SK-N-SH (cell line): ENCODE measurements around the gene C14orf180. TPM values are rescaled to one million over a fixed set of nuclear protein-coding genes. Genes with fewer than 3 reads are reported as not detected.

ENCODE experiments used
- CTCF ChIA-PET: fragments of 300-600, 350-600 bp; formaldehyde crosslinking; extraction: SDS; loops from one replicate; lab custom pipeline; 2021; lab: Yijun Ruan, JAX
- POLR2A ChIA-PET: fragments of 350-600 bp; sonication (Branson Sonifier 250); formaldehyde crosslinking; extraction: SDS; loops from one replicate; lab custom pipeline; 2020; ENCODE audit warnings: antibody characterized with exemption, inconsistent platforms; lab: Yijun Ruan, JAX
- DNase-seq: peaks from one replicate; pipeline ENCODE4 v3.0.0; 2012
- H2AFZ ChIP-seq: fragments of 200-600 bp; sonication (generic); 2 replicates; pipeline ENCODE4 v1.8.1; 2016; ENCODE audit warnings: antibody characterized with exemption, mild to moderate bottlenecking, low read depth
- H3F3A ChIP-seq: fragments of 200-600 bp; sonication (generic); replicated peaks from 2 replicates; pipeline ENCODE3; 2016; ENCODE audit warnings: antibody characterized with exemption, mild to moderate bottlenecking; ENCODE audit not compliant: insufficient read depth
- H3K27ac ChIP-seq, 2 experiments: fragments of 200-500 bp in 1 of 2; fragments of 200-600 bp in 1 of 2; sonication (Bioruptor generic) in 1 of 2; sonication (generic), shearing (Covaris generic) in 1 of 2; 2 replicates each; pipeline versions ENCODE4 v1.5.1 to v1.6.1; 2014 to 2016; ENCODE audit warnings: low read depth in 2 of 2, inconsistent platforms in 1 of 2, low read length in 1 of 2, mild to moderate bottlenecking in 1 of 2, mixed read lengths in 1 of 2
- H3K27me3 ChIP-seq: fragments of 200-600 bp; sonication (generic), shearing (Covaris generic); 2 replicates; pipeline ENCODE4 v1.6.1; 2016; ENCODE audit warnings: mixed run types; ENCODE audit not compliant: insufficient read depth
- H3K36me3 ChIP-seq, 2 experiments: fragments of 200-500 bp in 1 of 2; fragments of 200-600 bp in 1 of 2; sonication (Bioruptor generic) in 1 of 2; sonication (generic) in 1 of 2; replicated peaks in 1 of 2; 2 replicates each; pipeline versions ENCODE3 to v1.5.1; 2014 to 2016; ENCODE audit warnings: low read length in 1 of 2, mild to moderate bottlenecking in 1 of 2; ENCODE audit not compliant: insufficient read depth in 2 of 2, control insufficient read depth in 1 of 2
- H3K4me1 ChIP-seq, 2 experiments: fragments of 200-500 bp in 1 of 2; fragments of 200-600 bp in 1 of 2; sonication (Bioruptor generic) in 1 of 2; sonication (generic), shearing (Covaris generic) in 1 of 2; 2 replicates each; pipeline versions ENCODE4 v1.5.1 to v1.6.1; 2014 to 2016; ENCODE audit warnings: low read depth in 1 of 2, low read length in 1 of 2, mixed run types in 1 of 2; ENCODE audit not compliant: insufficient read depth in 2 of 2, control insufficient read depth in 1 of 2
- H3K4me2 ChIP-seq: fragments of 200-600 bp; sonication (generic), shearing (Covaris generic); 2 replicates; pipeline ENCODE4 v1.6.1; 2017; ENCODE audit warnings: mixed run types
- H3K4me3 ChIP-seq, 2 experiments: fragments of 200-500 bp in 1 of 2; fragments of 200-600 bp in 1 of 2; sonication (Bioruptor generic) in 1 of 2; sonication (generic), shearing (Covaris generic) in 1 of 2; 2 replicates each; pipeline versions ENCODE4 v1.5.1 to v1.8.1; 2014 to 2016; ENCODE audit warnings: low read depth in 2 of 2, inconsistent platforms in 1 of 2, low read length in 1 of 2, mild to moderate bottlenecking in 1 of 2, mixed read lengths in 1 of 2, moderate library complexity in 1 of 2
- H3K79me2 ChIP-seq: fragments of 200-600 bp; sonication (generic); 2 replicates; pipeline ENCODE4 v1.8.1; 2017; ENCODE audit warnings: mild to moderate bottlenecking; ENCODE audit not compliant: insufficient read depth
- H3K9ac ChIP-seq: fragments of 200-600 bp; sonication (generic); 2 replicates; pipeline ENCODE4 v1.6.1; 2017; ENCODE audit warnings: mixed run types
- H3K9me2 ChIP-seq: fragments of 200-600 bp; sonication (generic); 2 replicates; pipeline ENCODE4 v1.6.1; 2017; ENCODE audit warnings: mixed run types
- H3K9me3 ChIP-seq: fragments of 200-600 bp; sonication (generic); 2 replicates; pipeline ENCODE4 v1.6.1; 2017; ENCODE audit warnings: mixed run types, mild to moderate bottlenecking, moderate library complexity
- H4K20me1 ChIP-seq: fragments of 200-600 bp; sonication (generic); 2 replicates; pipeline ENCODE4 v1.6.1; 2017; ENCODE audit warnings: mild to moderate bottlenecking, mixed run types; ENCODE audit not compliant: insufficient read depth
- CTCF ChIP-seq: fragments of 200-600 bp; sonication (generic); IDR thresholded peaks from 2 replicates; pipeline ENCODE4 v1.6.1; 2017; ENCODE audit warnings: antibody characterized with exemption, mild to moderate bottlenecking, moderate library complexity
- EZH2phosphoT487 ChIP-seq: fragments of 200-600 bp; sonication (generic); IDR thresholded peaks from 2 replicates; pipeline ENCODE4 v1.6.1; 2017; ENCODE audit warnings: low read depth, mixed run types, mild to moderate bottlenecking, antibody characterized with exemption, moderate library complexity, borderline replicate concordance
- FOXJ3 ChIP-seq: sonication (generic); formaldehyde crosslinking; IDR thresholded peaks from 2 replicates; pipeline ENCODE4 v1.5.1; 2020; ENCODE audit warnings: mild to moderate bottlenecking, missing genetic modification reagents
- GABPA ChIP-seq: IDR thresholded peaks from 2 replicates; pipeline ENCODE4 v1.4.0; 2012; ENCODE audit warnings: low read depth, mild to moderate bottlenecking
- IRF3 ChIP-seq: fragments of 150-350 bp; IDR thresholded peaks from 2 replicates; pipeline ENCODE4 v1.6.1; 2016; ENCODE audit warnings: mild to moderate bottlenecking, low read depth, low read length
- JUND ChIP-seq: IDR thresholded peaks from 2 replicates; pipeline ENCODE4 v1.4.0; 2012
- NFIC ChIP-seq: IDR thresholded peaks from 2 replicates; pipeline ENCODE4 v1.4.0; 2012; ENCODE audit warnings: borderline replicate concordance
- NRF1 ChIP-seq: IDR thresholded peaks from 2 replicates; pipeline ENCODE4 v1.6.1; 2012; ENCODE audit warnings: low read depth, mild to moderate bottlenecking, low read length
- RAD21 ChIP-seq: IDR thresholded peaks from 2 replicates; pipeline ENCODE4 v1.6.1; 2012; ENCODE audit warnings: mild to moderate bottlenecking, low read length
- RCOR1 ChIP-seq: fragments of 150-350 bp; IDR thresholded peaks from 2 replicates; pipeline ENCODE4 v1.6.1; 2017; ENCODE audit warnings: antibody characterized with exemption, low read length
- RXRA ChIP-seq: IDR thresholded peaks from 2 replicates; pipeline ENCODE4 v1.4.0; 2012; ENCODE audit warnings: low read depth, mild to moderate bottlenecking, borderline replicate concordance
- SIN3A ChIP-seq: IDR thresholded peaks from 2 replicates; pipeline ENCODE4 v1.6.1; 2012; ENCODE audit warnings: low read depth, mild to moderate bottlenecking, low read length, moderate library complexity, borderline replicate concordance
- SMC3 ChIP-seq: IDR thresholded peaks from 2 replicates; pipeline ENCODE4 v1.6.1; 2012; ENCODE audit warnings: low read depth, low read length, improper control_type of control experiment
- TAF1 ChIP-seq: IDR thresholded peaks from 2 replicates; pipeline ENCODE4 v1.6.1; 2012; ENCODE audit warnings: low read depth, mild to moderate bottlenecking, low read length, moderate library complexity, borderline replicate concordance
- TEAD4 ChIP-seq: IDR thresholded peaks from 2 replicates; pipeline ENCODE4 v1.4.0; 2012; ENCODE audit warnings: mild to moderate bottlenecking, borderline replicate concordance; ENCODE audit not compliant: insufficient read depth
- ZBTB33 ChIP-seq: IDR thresholded peaks from 2 replicates; pipeline ENCODE4 v1.4.0; 2012; ENCODE audit warnings: low read depth, borderline replicate concordance
- WGBS: methylation state at CpG from one replicate; pipeline ENCODE4 v1.1.6; 2017; ENCODE audit warnings: low lambda C conversion rate; 5-methylcytosine and 5-hydroxymethylcytosine counted together
- polyA plus RNA-seq, 3 experiments: library from polyadenylated mRNA; depleted of rRNA; stranded (reverse); fragments of >200 nt; gene quantifications; 2 replicates each; pipeline ENCODE4 v1.2.3, GENCODE V29; 2012

Gene C14orf180
- polyA plus RNA-seq, 1 of the 3 experiments (the other 2 are of a cell fraction) = not detected

GRCh38 chr14:104572024-104572626 is 7.4 kb upstream of the C14orf180 start:
- CTCF ChIA-PET = interaction anchor here (0.8 to 2.8 kb wide), 8 partner anchors 8 to 1977 kb away, joined by 3 to 24 read pairs (median 4); no protein-coding TSS in a partner anchor
- Histone ChIP-seq H2AFZ (no peak overlapping the region), H3K27ac (no peak overlapping the region), H3F3A (no peaks in the 10 kb centered on the region), H3K4me3 (no peak overlapping the region), H3K9me3 (no peaks in the 10 kb centered on the region), H4K20me1 (no peaks in the 10 kb centered on the region), H3K4me2 (no peak overlapping the region), H3K27me3 (no peaks in the 10 kb centered on the region), H3K9me2 (no peaks in the 10 kb centered on the region), H3K79me2 (no peaks in the 10 kb centered on the region), H3K4me1 (peaks cover 0 to 55% of the 10 kb centered on the region in 2 experiments; a peak in 1 of 4 replicates), H3K36me3 (no peaks in the 10 kb centered on the region), H3K9ac (no peak overlapping the region)
- DNase-seq = no peak
- POLR2A ChIA-PET = no interaction called here
- 14% methylated on average over 1 of the region's 11 CpGs for WGBS
- TF ChIP-seq SMC3 (no peak), TAF1 (no peak), NFIC (no peak), EZH2phosphoT487 (no peak), CTCF (no peak), NRF1 (no peak), GABPA (no peak), JUND (no peak), RCOR1 (no peak), ZBTB33 (no peak), TEAD4 (no peak), RAD21 (no peak), SIN3A (no peak), RXRA (no peak), IRF3 (no peak), FOXJ3 (CRISPR knock-in tag) (no peak)
